Neuronal stem cell (in vitro differentiated cells): ENCODE data around the gene DPH3.

ENCODE experiments used
- DNase-seq: peaks from one replicate; pipeline ENCODE4 v3.0.0-alpha.2; 2013; ENCODE audit warnings: low spot score
- H2AFZ ChIP-seq: one replicate; pipeline ENCODE4 v1.6.1; 2013; ENCODE audit warnings: mild to moderate bottlenecking, low read length, inconsistent platforms
- H2AK5ac ChIP-seq: 2 replicates; pipeline ENCODE4 v1.6.1; 2013; ENCODE audit warnings: low read depth, mild to moderate bottlenecking, inconsistent platforms, low read length, moderate library complexity, mixed read lengths
- H2BK120ac ChIP-seq: 2 replicates; pipeline ENCODE4 v1.6.1; 2013; ENCODE audit warnings: low read depth, mild to moderate bottlenecking, inconsistent platforms, low read length, moderate library complexity, mixed read lengths
- H2BK12ac ChIP-seq: one replicate; pipeline ENCODE4 v1.6.1; 2013; ENCODE audit warnings: low read length, inconsistent platforms
- H2BK15ac ChIP-seq: 2 replicates; pipeline ENCODE4 v1.6.1; 2013; ENCODE audit warnings: mild to moderate bottlenecking, low read length, inconsistent platforms, mixed read lengths
- H2BK5ac ChIP-seq: one replicate; pipeline ENCODE4 v1.6.1; 2013; ENCODE audit warnings: inconsistent platforms, mild to moderate bottlenecking, low read length, moderate library complexity
- H3K14ac ChIP-seq: one replicate; pipeline ENCODE4 v1.6.1; 2013; ENCODE audit warnings: low read length, inconsistent platforms
- H3K18ac ChIP-seq: 2 replicates; pipeline ENCODE4 v1.6.1; 2013; ENCODE audit warnings: low read length, inconsistent platforms
- H3K23ac ChIP-seq: 2 replicates; pipeline ENCODE4 v1.6.1; 2013; ENCODE audit warnings: low read depth, mild to moderate bottlenecking, mixed read lengths, low read length, inconsistent platforms; ENCODE audit not compliant: poor library complexity
- H3K27ac ChIP-seq: replicated peaks from 3 replicates; pipeline ENCODE4 v1.5.1; 2013; ENCODE audit warnings: low read length, inconsistent platforms
- H3K27me3 ChIP-seq, 3 experiments: 2 replicates each; pipeline ENCODE4 v1.6.1; 2013; ENCODE audit warnings: low read length in 3 of 3, mild to moderate bottlenecking in 2 of 3, inconsistent platforms in 1 of 3, low read depth in 1 of 3, mixed read lengths in 1 of 3, moderate library complexity in 1 of 3; ENCODE audit not compliant: control insufficient read depth in 3 of 3, insufficient read depth in 3 of 3
- H3K36me3 ChIP-seq, 2 donors: replicated peaks in 1 of 2; 2 replicates each; pipeline ENCODE4 v1.6.1; 2013; ENCODE audit warnings: low read length in 2 of 2; ENCODE audit not compliant: control insufficient read depth in 2 of 2, insufficient read depth in 2 of 2
- H3K4ac ChIP-seq: 2 replicates; pipeline ENCODE4 v1.6.1; 2013; ENCODE audit warnings: inconsistent platforms, mild to moderate bottlenecking, low read length, moderate library complexity
- H3K4me1 ChIP-seq, 2 donors: 1 replicate in 1 of 2; 2 replicates in 1 of 2; pipeline ENCODE4 v1.6.1; 2013; ENCODE audit warnings: low read length in 2 of 2, low read depth in 1 of 2; ENCODE audit not compliant: control insufficient read depth in 2 of 2, insufficient read depth in 1 of 2
- H3K4me2 ChIP-seq: one replicate; pipeline ENCODE4 v1.6.1; 2013; ENCODE audit warnings: mild to moderate bottlenecking, low read length, inconsistent platforms; ENCODE audit not compliant: insufficient read depth, poor library complexity, severe bottlenecking
- H3K4me3 ChIP-seq, 2 donors: 2 replicates each; pipeline ENCODE4 v1.5.1; 2013; ENCODE audit warnings: low read length in 2 of 2, mild to moderate bottlenecking in 2 of 2, inconsistent platforms in 1 of 2, moderate library complexity in 1 of 2
- H3K79me1 ChIP-seq: one replicate; pipeline ENCODE4 v1.6.1; 2013; ENCODE audit warnings: low read depth, mild to moderate bottlenecking, inconsistent platforms, low read length, moderate library complexity
- H3K9ac ChIP-seq: one replicate; pipeline ENCODE4 v1.6.1; 2013; ENCODE audit warnings: mild to moderate bottlenecking, low read depth, low read length, inconsistent platforms; ENCODE audit not compliant: poor library complexity
- H3K9me3 ChIP-seq, 2 donors: replicated peaks in 1 of 2; 2 replicates each; pipeline versions ENCODE3 to v1.6.1; 2013; ENCODE audit warnings: low read length in 2 of 2, mild to moderate bottlenecking in 2 of 2, inconsistent platforms in 1 of 2, low read depth in 1 of 2, mixed read lengths in 1 of 2, moderate library complexity in 1 of 2; ENCODE audit not compliant: control insufficient read depth in 2 of 2, insufficient read depth in 1 of 2
- H4K8ac ChIP-seq: one replicate; pipeline ENCODE4 v1.6.1; 2013; ENCODE audit warnings: low read depth, mild to moderate bottlenecking, inconsistent platforms, low read length, moderate library complexity
- H4K91ac ChIP-seq: one replicate; pipeline ENCODE4 v1.6.1; 2013; ENCODE audit warnings: low read length, low read depth, mild to moderate bottlenecking, inconsistent platforms; ENCODE audit not compliant: poor library complexity
- WGBS, 2 donors: extraction: QIAGEN DNeasy Blood & Tissue Kit; methylation state at CpG; one replicate each; pipeline ENCODE4 v1.1.7; 2013; ENCODE audit warnings: missing lambda C conversion rate in 2 of 2, mixed read lengths in 1 of 2; ENCODE audit not compliant: insufficient read length in 2 of 2, insufficient replicate concordance in 1 of 2; ENCODE audit errors: extremely low coverage in 2 of 2; 5-methylcytosine and 5-hydroxymethylcytosine counted together

Gene DPH3

DNA sequence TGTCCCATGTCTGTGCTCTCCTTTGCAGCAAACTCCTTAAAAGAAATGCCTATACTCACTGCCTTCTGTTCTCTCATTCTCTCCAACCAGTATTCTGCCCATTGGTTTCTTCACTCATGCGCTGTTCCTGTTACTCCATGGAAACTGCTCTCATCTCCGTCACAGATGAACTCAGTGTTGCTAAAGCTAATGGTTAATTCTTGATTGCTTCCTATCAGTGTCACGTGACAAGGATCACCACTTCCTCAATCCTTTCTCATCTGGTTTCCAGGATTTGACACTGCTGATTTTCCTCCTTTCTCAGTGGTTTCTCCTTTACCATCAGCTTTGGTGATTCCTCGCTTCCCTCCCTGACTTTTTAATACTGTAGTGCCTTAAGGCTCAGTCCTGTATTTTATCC is 2.6 kb downstream of the DPH3 start:
- Histone ChIP-seq H3K4ac (no peak overlapping the region), H3K23ac (no peak overlapping the region), H3K4me3 (no peak overlapping the region), H3K79me1 (peaks cover 7% of the 10 kb centered on the region), H3K14ac (no peak overlapping the region), H2BK5ac (no peak overlapping the region), H2AFZ (no peak overlapping the region), H3K9me3 (no peaks in the 10 kb centered on the region), H4K91ac (no peak overlapping the region), H4K8ac (no peak overlapping the region), H2BK15ac (no peak overlapping the region), H3K27me3 (no peaks in the 10 kb centered on the region), H3K27ac (no peak overlapping the region), H3K18ac (no peak overlapping the region), H3K4me2 (no peak overlapping the region), H3K4me1 (peaks cover 2 to 3% of the 10 kb centered on the region in 2 donors), H2BK120ac (no peak overlapping the region), H2AK5ac (no peak overlapping the region), H3K36me3 (peaks cover 5 to 39% of the 10 kb centered on the region in 2 donors), H3K9ac (no peak overlapping the region), H2BK12ac (no peak overlapping the region)
- WGBS, 2 donors: no CpG with 5 or more reads among the region's 4 CpGs
- DNase-seq: no peak

DNA sequence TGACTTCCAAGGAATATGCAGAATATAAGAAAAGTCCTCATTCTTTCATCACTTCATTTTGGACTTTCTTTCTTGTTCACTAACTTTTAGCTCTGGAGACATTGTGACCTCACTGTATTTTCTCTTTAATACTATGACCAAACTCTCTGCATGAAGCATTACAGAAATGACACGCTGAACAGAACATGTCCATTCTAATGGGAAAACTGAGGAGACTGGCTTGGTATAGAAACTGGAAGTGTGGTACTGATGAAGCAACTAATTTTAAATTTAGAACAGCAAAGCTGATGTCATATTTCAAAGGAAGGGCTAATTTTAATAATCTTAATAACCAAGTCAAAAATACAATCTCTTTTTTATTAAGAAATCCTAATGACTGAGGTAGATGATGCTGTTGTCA is 4.7 kb downstream of the DPH3 start:
- H3K27ac ChIP-seq: no peak overlapping the region
- peaks cover 0 to 3% of the 10 kb centered on the region in 2 donors for H3K4me1 ChIP-seq
- peaks cover 5 to 39% of the 10 kb centered on the region in 2 donors for H3K36me3 ChIP-seq
- H3K4me3 ChIP-seq: no peak overlapping the region
- H3K4ac ChIP-seq: no peak overlapping the region
- H2BK15ac ChIP-seq: no peak overlapping the region
- no peak for DNase-seq
- no peak overlapping the region for H2BK5ac ChIP-seq
- no peaks in the 10 kb centered on the region for H3K9me3 ChIP-seq
- H2BK120ac ChIP-seq: no peak overlapping the region
- H3K9ac ChIP-seq: no peak overlapping the region
- no peak overlapping the region for H3K4me2 ChIP-seq
- no peak overlapping the region for H4K8ac ChIP-seq
- H3K23ac ChIP-seq: no peak overlapping the region
- no peaks in the 10 kb centered on the region for H3K27me3 ChIP-seq
- no CpG with 5 or more reads among the region's 1 CpG for WGBS, 2 donors
- H3K18ac ChIP-seq: no peak overlapping the region
- no peak overlapping the region for H4K91ac ChIP-seq
- H2AK5ac ChIP-seq: no peak overlapping the region
- H3K79me1 ChIP-seq: peaks cover 4% of the 10 kb centered on the region
- H2BK12ac ChIP-seq: no peak overlapping the region
- H2AFZ ChIP-seq: no peak overlapping the region
- no peak overlapping the region for H3K14ac ChIP-seq

DNA sequence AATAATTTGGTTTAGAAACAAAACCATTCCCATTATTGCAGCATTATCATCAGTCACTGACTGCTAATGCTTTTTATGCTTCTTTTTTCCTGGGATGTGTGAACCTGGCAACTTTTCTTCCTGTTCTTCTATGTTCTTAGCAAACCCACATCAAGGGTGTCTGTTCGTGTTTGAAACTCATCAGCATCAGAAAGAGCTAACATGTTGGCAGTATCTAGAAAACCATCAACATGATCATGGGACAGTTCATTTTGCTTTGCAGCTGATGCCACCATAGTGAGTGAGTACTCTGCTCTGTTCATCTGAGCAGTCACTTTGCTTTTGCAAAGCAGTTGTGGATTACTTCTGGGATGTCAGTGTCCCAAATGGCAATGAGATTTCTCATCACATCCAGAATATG is 5.9 kb downstream of the DPH3 start:
- Histone ChIP-seq H2AFZ (no peak overlapping the region), H3K4me2 (no peak overlapping the region)

DNA sequence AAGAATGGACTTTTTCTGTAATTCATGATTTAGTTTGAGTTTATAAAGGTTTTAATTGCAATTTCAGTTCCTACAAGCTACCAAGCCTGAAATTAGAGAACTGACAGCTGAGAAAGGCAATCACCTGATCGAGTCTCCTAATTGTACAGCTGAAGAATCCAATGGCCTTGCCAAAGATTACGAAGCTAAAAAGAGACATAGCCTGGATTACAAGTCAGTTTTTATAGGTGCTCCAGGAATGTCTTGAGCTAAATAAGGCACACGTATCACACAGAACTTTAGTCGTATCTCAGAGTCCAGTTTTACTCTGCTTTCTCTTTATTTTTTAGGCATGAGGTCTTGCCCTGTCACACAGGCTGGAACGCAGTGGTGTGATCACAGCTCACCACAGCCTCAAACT is 6.6 kb downstream of the DPH3 start:
- Histone ChIP-seq H3K79me1 (no peaks in the 10 kb centered on the region), H3K9me3 (no peaks in the 10 kb centered on the region), H3K36me3 (peaks cover 5 to 39% of the 10 kb centered on the region in 2 donors), H2AK5ac (no peak overlapping the region), H4K91ac (no peak overlapping the region), H4K8ac (no peak overlapping the region), H3K14ac (no peak overlapping the region), H3K4ac (no peak overlapping the region), H2AFZ (no peak overlapping the region), H2BK120ac (no peak overlapping the region), H3K27me3 (no peaks in the 10 kb centered on the region), H2BK5ac (no peak overlapping the region), H3K18ac (no peak overlapping the region), H3K9ac (no peak overlapping the region), H3K4me3 (no peak overlapping the region), H3K4me2 (no peak overlapping the region), H2BK15ac (no peak overlapping the region), H3K27ac (no peak overlapping the region), H3K23ac (no peak overlapping the region), H3K4me1 (no peaks in the 10 kb centered on the region), H2BK12ac (no peak overlapping the region)
- WGBS, 2 donors: no CpG with 5 or more reads among the region's 5 CpGs
- DNase-seq: no peak

More for the DNA sequence above, 5.9 kb downstream of the DPH3 start:
- no peak overlapping the region for H3K14ac ChIP-seq
- H4K8ac ChIP-seq: no peak overlapping the region
- no peak overlapping the region for H2BK5ac ChIP-seq
- peaks cover 5 to 39% of the 10 kb centered on the region in 2 donors for H3K36me3 ChIP-seq
- H3K27me3 ChIP-seq: no peaks in the 10 kb centered on the region
- H3K9me3 ChIP-seq: no peaks in the 10 kb centered on the region
- H3K4me3 ChIP-seq: no peak overlapping the region
- no peak overlapping the region for H3K18ac ChIP-seq
- no peak overlapping the region for H3K23ac ChIP-seq
- H2BK15ac ChIP-seq: no peak overlapping the region
- H3K27ac ChIP-seq: no peak overlapping the region
- no peak overlapping the region for H3K4ac ChIP-seq
- H4K91ac ChIP-seq: no peak overlapping the region
- WGBS, 2 donors: no CpG with 5 or more reads among the region's 1 CpG
- no peaks in the 10 kb centered on the region for H3K79me1 ChIP-seq
- H3K9ac ChIP-seq: no peak overlapping the region
- no peak overlapping the region for H2BK120ac ChIP-seq
- H3K4me1 ChIP-seq: peaks cover 0 to under 1% of the 10 kb centered on the region in 2 donors
- no peak overlapping the region for H2AK5ac ChIP-seq
- no peak overlapping the region for H2BK12ac ChIP-seq
- DNase-seq: no peak
